H1 (cell line): Measurements from ENCODE around the gene RBM19. TPM values are rescaled to one million over a fixed set of nuclear protein-coding genes. Genes with fewer than 3 reads are reported as not detected.

Experiments used
- CTCF ChIA-PET: fragments of 300-600 bp; sonication (Branson Sonifier 250); formaldehyde crosslinking; loops from one replicate; lab custom pipeline; 2021; ENCODE audit not compliant: partially characterized antibody; lab: Charles Lee
- POLR2A ChIA-PET: fragments of 300-600 bp; sonication (Branson Sonifier 250); formaldehyde crosslinking; loops from one replicate; lab custom pipeline; 2021; ENCODE audit warnings: inconsistent platforms; ENCODE audit not compliant: partially characterized antibody; lab: Charles Lee
- DNase-seq, 2 experiments: peaks; one replicate each; pipeline versions ENCODE4 v3.0.0 to v3.0.0-alpha.2; 2010 to 2022; ENCODE audit warnings: low spot score in 2 of 2, low read depth in 1 of 2, mixed read lengths in 1 of 2
- FAIRE-seq: peaks from 2 replicates; lab custom pipeline; 2011; peaks lifted over from hg19 to GRCh38; lab: Jason Lieb, UNC
- H2AFZ ChIP-seq: 2 replicates; pipeline ENCODE4 v1.8.1; 2012; ENCODE audit warnings: low read length, inconsistent platforms
- H2AK5ac ChIP-seq: 2 replicates; pipeline ENCODE4 v1.6.1; 2013; ENCODE audit warnings: low read depth, low read length
- H2BK120ac ChIP-seq: replicated peaks from 2 replicates; pipeline ENCODE3; 2013; ENCODE audit warnings: low read depth, low read length, inconsistent platforms
- H2BK12ac ChIP-seq: 2 replicates; pipeline ENCODE4 v1.6.1; 2013; ENCODE audit warnings: low read depth, low read length
- H2BK15ac ChIP-seq: 2 replicates; pipeline ENCODE4 v1.6.1; 2013; ENCODE audit warnings: low read length
- H2BK20ac ChIP-seq: 2 replicates; pipeline ENCODE4 v1.6.1; 2013; ENCODE audit warnings: low read length
- H2BK5ac ChIP-seq: 2 replicates; pipeline ENCODE4 v1.6.1; 2013; ENCODE audit warnings: low read depth, low read length
- H3K14ac ChIP-seq: 2 replicates; pipeline ENCODE4 v1.6.1; 2013; ENCODE audit warnings: inconsistent platforms; ENCODE audit not compliant: insufficient read length
- H3K18ac ChIP-seq: 2 replicates; pipeline ENCODE4 v1.6.1; 2013; ENCODE audit warnings: low read length; ENCODE audit errors: extremely low read depth
- H3K23ac ChIP-seq: 2 replicates; pipeline ENCODE4 v1.6.1; 2013; ENCODE audit warnings: inconsistent platforms; ENCODE audit not compliant: insufficient read length
- H3K23me2 ChIP-seq: 2 replicates; pipeline ENCODE4 v1.6.1; 2013; ENCODE audit warnings: low read depth, low read length
- H3K27ac ChIP-seq: 2 replicates; pipeline ENCODE4 v1.6.1; 2011; ENCODE audit warnings: low read depth, low read length, inconsistent platforms
- H3K27me3 ChIP-seq, 4 experiments: replicated peaks in 1 of 4; 1 replicate in 1 of 4; 2 replicates in 3 of 4; pipeline versions ENCODE4 v1.6.1 to v1.8.1; 2011 to 2013; ENCODE audit warnings: low read length in 3 of 4, mild to moderate bottlenecking in 3 of 4, inconsistent platforms in 2 of 4, mixed read lengths in 2 of 4, moderate library complexity in 1 of 4; ENCODE audit not compliant: control insufficient read depth in 3 of 4, insufficient read depth in 3 of 4; ENCODE audit errors: extremely low read depth in 1 of 4
- H3K36me3 ChIP-seq, 4 experiments: 2 replicates each; pipeline versions ENCODE4 v1.6.1 to v1.8.1; 2011 to 2013; ENCODE audit warnings: mild to moderate bottlenecking in 4 of 4, low read length in 3 of 4, moderate library complexity in 2 of 4, control low read depth in 1 of 4, inconsistent platforms in 1 of 4; ENCODE audit not compliant: insufficient read depth in 4 of 4, control insufficient read depth in 2 of 4
- H3K4ac ChIP-seq: replicated peaks from 2 replicates; pipeline ENCODE3; 2013; ENCODE audit warnings: low read length, low read depth, mixed read lengths, inconsistent platforms; ENCODE audit not compliant: insufficient read length
- H3K4me1 ChIP-seq, 4 experiments: replicated peaks in 1 of 4; 1 replicate in 1 of 4; 2 replicates in 3 of 4; pipeline versions ENCODE4 v1.6.1 to v1.8.1; 2011 to 2013; ENCODE audit warnings: low read length in 3 of 4, inconsistent platforms in 2 of 4, mixed read lengths in 1 of 4; ENCODE audit not compliant: insufficient read depth in 4 of 4, control insufficient read depth in 3 of 4
- H3K4me2 ChIP-seq, 2 experiments: 2 replicates each; pipeline versions ENCODE4 v1.6.1 to v1.8.1; 2011 to 2013; ENCODE audit warnings: low read depth in 2 of 2, low read length in 2 of 2, control low read depth in 1 of 2, inconsistent platforms in 1 of 2, mild to moderate bottlenecking in 1 of 2; ENCODE audit not compliant: insufficient read depth in 1 of 2
- H3K4me3 ChIP-seq, 4 experiments: fragments of 200-600, 300-600 bp in 1 of 4; sonication (generic), shearing (Covaris generic), sonication (Bioruptor Twin) in 1 of 4; 2 replicates each; pipeline versions ENCODE4 v1.5.1 to v1.8.1; 2011 to 2016; ENCODE audit warnings: low read length in 4 of 4, low read depth in 3 of 4, control low read depth in 2 of 4, inconsistent platforms in 2 of 4, mild to moderate bottlenecking in 2 of 4, mixed read lengths in 1 of 4, moderate library complexity in 1 of 4; ENCODE audit not compliant: insufficient read depth in 2 of 4; ENCODE audit errors: extremely low read depth in 1 of 4
- H3K56ac ChIP-seq: replicated peaks from 2 replicates; pipeline ENCODE3; 2013; ENCODE audit warnings: low read depth, mild to moderate bottlenecking, mixed read lengths, low read length, inconsistent platforms; ENCODE audit not compliant: insufficient read length
- H3K79me1 ChIP-seq: 2 replicates; pipeline ENCODE4 v1.6.1; 2013; ENCODE audit warnings: low read depth, low read length, control low read depth
- H3K79me2 ChIP-seq, 2 experiments: 2 replicates each; pipeline versions ENCODE4 v1.6.1 to v1.8.1; 2012 to 2013; ENCODE audit warnings: low read length in 2 of 2, mild to moderate bottlenecking in 2 of 2, inconsistent platforms in 1 of 2; ENCODE audit not compliant: insufficient read depth in 2 of 2, control insufficient read depth in 1 of 2
- H3K9ac ChIP-seq, 4 experiments: replicated peaks in 1 of 4; 1 replicate in 1 of 4; 2 replicates in 3 of 4; pipeline versions ENCODE4 v1.6.1 to v1.8.1; 2011 to 2013; ENCODE audit warnings: low read depth in 3 of 4, low read length in 3 of 4, control low read depth in 2 of 4, mild to moderate bottlenecking in 2 of 4, moderate library complexity in 2 of 4, inconsistent platforms in 1 of 4; ENCODE audit errors: extremely low read depth in 1 of 4
- H3K9me3 ChIP-seq, 2 experiments: 2 replicates each; pipeline versions ENCODE4 v1.6.1 to v1.8.1; 2012 to 2013; ENCODE audit warnings: mild to moderate bottlenecking in 2 of 2, moderate library complexity in 2 of 2, control low read depth in 1 of 2, inconsistent platforms in 1 of 2, low read depth in 1 of 2, low read length in 1 of 2, mixed read lengths in 1 of 2; ENCODE audit not compliant: insufficient read depth in 2 of 2
- H4K20me1 ChIP-seq, 2 experiments: replicated peaks in 1 of 2; 2 replicates each; pipeline versions ENCODE3 to v1.8.1; 2011 to 2013; ENCODE audit warnings: inconsistent platforms in 2 of 2, low read length in 2 of 2, mild to moderate bottlenecking in 1 of 2; ENCODE audit not compliant: insufficient read depth in 2 of 2, control insufficient read depth in 1 of 2
- H4K5ac ChIP-seq: 2 replicates; pipeline ENCODE4 v1.6.1; 2013; ENCODE audit warnings: low read length, low read depth, mixed read lengths, inconsistent platforms; ENCODE audit not compliant: insufficient read length
- H4K8ac ChIP-seq: 2 replicates; pipeline ENCODE4 v1.8.0; 2013; ENCODE audit warnings: mild to moderate bottlenecking, moderate library complexity, low read length, inconsistent platforms; ENCODE audit not compliant: insufficient read depth; ENCODE audit errors: extremely low read depth
- H4K91ac ChIP-seq: replicated peaks from 2 replicates; pipeline ENCODE3; 2013; ENCODE audit warnings: low read length, mixed read lengths, inconsistent platforms; ENCODE audit not compliant: insufficient read length
- BACH1 ChIP-seq: IDR thresholded peaks from 2 replicates; pipeline ENCODE4 v1.6.1; 2012; ENCODE audit warnings: low read length, improper control_type of control experiment
- BCL11A ChIP-seq, 2 experiments: IDR thresholded peaks; one replicate each; pipeline ENCODE4 v1.6.1; 2011; ENCODE audit warnings: low read depth in 2 of 2, low read length in 2 of 2, mild to moderate bottlenecking in 2 of 2
- CBX5 ChIP-seq: fragments of 300-800, 300-1000 bp; sonication (generic); IDR thresholded peaks from 2 replicates; pipeline ENCODE4 v1.7.1; 2016; ENCODE audit warnings: antibody characterized with exemption, low read length, low read depth
- CBX8 ChIP-seq: fragments of 300-800, 300-1000 bp; sonication (generic); IDR thresholded peaks from 2 replicates; pipeline ENCODE4 v1.7.1; 2016; ENCODE audit warnings: low read depth, low read length, borderline replicate concordance
- CHD2 ChIP-seq: IDR thresholded peaks from 2 replicates; pipeline ENCODE4 v1.6.1; 2012; ENCODE audit warnings: low read length, improper control_type of control experiment
- EGR1 ChIP-seq: IDR thresholded peaks from 2 replicates; pipeline ENCODE4 v1.6.1; 2011; ENCODE audit warnings: low read depth, low read length, borderline replicate concordance
- EP300 ChIP-seq, 2 experiments: IDR thresholded peaks; 1 replicate in 1 of 2; 2 replicates in 1 of 2; pipeline ENCODE4 v1.6.1; 2011 to 2012; ENCODE audit warnings: low read depth in 2 of 2, low read length in 2 of 2, mild to moderate bottlenecking in 2 of 2, borderline replicate concordance in 1 of 2, inconsistent platforms in 1 of 2, moderate library complexity in 1 of 2
- EZH2 ChIP-seq: fragments of 200-600 bp; sonication (generic); IDR thresholded peaks from 2 replicates; pipeline ENCODE4 v1.7.1; 2012; ENCODE audit warnings: low read depth, mild to moderate bottlenecking, moderate library complexity, low read length, inconsistent platforms; ENCODE audit not compliant: severe bottlenecking
- FOSL1 ChIP-seq: IDR thresholded peaks from 2 replicates; pipeline ENCODE4 v1.6.1; 2011; ENCODE audit warnings: mild to moderate bottlenecking, low read depth, low read length, moderate library complexity; ENCODE audit not compliant: insufficient read depth
- POLR2AphosphoS5 ChIP-seq: IDR thresholded peaks from 2 replicates; pipeline ENCODE4 v1.6.1; 2011; ENCODE audit warnings: low read depth, low read length
- SP1 ChIP-seq: IDR thresholded peaks from 2 replicates; pipeline ENCODE4 v1.6.1; 2011; ENCODE audit warnings: low read depth, low read length
- SP2 ChIP-seq: IDR thresholded peaks from 2 replicates; pipeline ENCODE4 v1.6.1; 2012; ENCODE audit warnings: mild to moderate bottlenecking, low read length, inconsistent platforms
- TAF7 ChIP-seq: optimal IDR thresholded peaks from 2 replicates; pipeline ENCODE3; 2011; ENCODE audit warnings: low read depth, mild to moderate bottlenecking, inconsistent platforms, low read length, moderate library complexity, borderline replicate concordance
- ZNF274 ChIP-seq: IDR thresholded peaks from 2 replicates; pipeline ENCODE4 v1.7.0; 2012; ENCODE audit warnings: low read length, borderline replicate concordance; ENCODE audit errors: extremely low read depth
- WGBS, 2 experiments: shearing (Covaris generic) in 1 of 2; methylation state at CpG; one replicate each; pipeline versions ENCODE4 v1.1.6 to v1.1.7; 2013 to 2015; ENCODE audit warnings: low lambda C conversion rate in 2 of 2, mixed read lengths in 2 of 2, inconsistent platforms in 1 of 2, low coverage in 1 of 2, missing lambda C conversion rate in 1 of 2; ENCODE audit not compliant: insufficient replicate concordance in 2 of 2, insufficient coverage in 1 of 2, insufficient read length in 1 of 2; ENCODE audit errors: extremely low coverage in 1 of 2, missing lambda C conversion rate in 1 of 2; 5-methylcytosine and 5-hydroxymethylcytosine counted together
- polyA plus RNA-seq, 7 experiments: library from polyadenylated mRNA; depleted of rRNA in 3 of 7; stranded (reverse) in 5 of 7; unstranded in 2 of 7; fragments of >200 nt in 5 of 7; fragments of 200-250 nt in 2 of 7; gene quantifications; 1 replicate in 5 of 7; 2 replicates in 1 of 7; 4 replicates in 1 of 7; pipeline versions ENCODE4 v1.2.1 to v1.2.3, GENCODE V29; 2011 to 2013; ENCODE audit warnings: missing spikeins in 2 of 7, mixed read lengths in 2 of 7
- total RNA-seq: library from RNA; stranded (reverse); fragmentation: NEBNext Ultra II Directional; extraction: Animal tissue kit (Norgen Biotek cat#: 25700); gene quantifications from 2 replicates; pipeline ENCODE4 v1.2.1, GENCODE V29; 2021

The RBM19 gene
- total and polyA plus RNA-seq, 2 of the 8 experiments (the other 6 are each of a cell fraction or from before 2014, with no cell fraction given) = 23.4 to 61.9 TPM

DNA sequence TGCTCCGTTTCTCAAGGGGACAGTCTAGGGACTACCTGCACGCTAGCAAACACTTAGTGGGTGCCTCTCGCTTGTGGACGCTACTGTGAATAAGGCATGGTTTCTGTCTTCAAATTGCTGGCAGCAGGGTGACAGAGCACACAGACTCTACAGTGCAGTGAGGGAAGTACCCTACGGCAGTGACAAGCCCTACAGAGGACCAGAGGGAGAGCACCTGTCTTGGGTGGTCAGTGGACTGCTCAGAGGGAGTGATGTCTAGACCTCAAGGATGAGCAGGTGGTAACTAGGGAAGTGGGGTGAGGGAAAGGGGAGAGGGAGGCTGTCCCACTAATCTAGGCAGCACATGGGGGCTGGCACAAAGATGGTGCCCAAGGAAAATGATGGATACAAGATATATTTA, 160.5 kb downstream of the RBM19 start:
- Histone ChIP-seq H3K9me3 (no peaks in the 10 kb centered on the region), H3K23me2 (no peaks in the 10 kb centered on the region), H4K20me1 (no peaks in the 10 kb centered on the region), H3K14ac (no peak overlapping the region), H4K91ac (no peak overlapping the region), H3K36me3 (no peaks in the 10 kb centered on the region), H3K4me1 (no peaks in the 10 kb centered on the region; a peak in 1 of 7 replicates), H4K5ac (no peak overlapping the region), H3K4me3 (no peak overlapping the region), H2BK20ac (no peak overlapping the region), H3K79me1 (no peaks in the 10 kb centered on the region), H3K56ac (no peak overlapping the region), H2BK15ac (no peak overlapping the region), H3K27ac (no peak overlapping the region), H3K4ac (no peak overlapping the region), H3K23ac (no peak overlapping the region), H2AK5ac (no peak overlapping the region), H3K18ac (no peak overlapping the region), H3K27me3 (peaks cover 0 to 3% (median 0%) of the 10 kb centered on the region in 4 experiments; a peak in 2 of 7 replicates), H2AFZ (no peak overlapping the region), H3K79me2 (no peaks in the 10 kb centered on the region), H4K8ac (no peak overlapping the region), H2BK5ac (no peak overlapping the region), H3K4me2 (no peak overlapping the region), H3K9ac (no peak overlapping the region; a peak in 1 of 7 replicates), H2BK12ac (no peak overlapping the region), H2BK120ac (no peak overlapping the region)
- TF ChIP-seq CBX5 (no peak), FOSL1 (no peak), EGR1 (no peak), ZNF274 (no peak), BCL11A (IDR thresholded peaks at IDR 0.05; ENCODE audit: low read depth in 2 of 2, low read length in 2 of 2) (no peak), EZH2 (no peak), EP300 (IDR thresholded peaks at IDR 0.05; ENCODE audit: borderline replicate concordance in 1 of 2, low read depth in 2 of 2, low read length in 2 of 2) (no peak), CBX8 (no peak), CHD2 (no peak), POLR2AphosphoS5 (no peak), TAF7 (no peak), BACH1 (no peak), SP2 (no peak), SP1 (no peak)
- 85% methylated on average over 5 of the region's 5 CpGs; no CpG with 5 or more reads in 1 of the 2 experiments for WGBS, 2 experiments
- ChIA-PET POLR2A (interaction anchor here (1.2 kb wide), 1 partner anchor 30 kb away, joined by 3 read pairs; no protein-coding TSS in a partner anchor), CTCF (interaction anchor here (0.6 to 2.0 kb wide), 6 partner anchors 8 to 55 kb away, joined by 3 to 7 read pairs (median 4); no protein-coding TSS in a partner anchor)
- FAIRE-seq (no peak), DNase-seq (no peak)
